ENCODE data around the gene LINC01488.

- TF ChIP-seq FOXM1 (IDR thresholded peaks at IDR 0.05; ENCODE audit: low read depth) (no peak), RXRA (IDR thresholded peaks at IDR 0.05; ENCODE audit: borderline replicate concordance, low read depth) (no peak), EP300 (IDR thresholded peaks at IDR 0.05; ENCODE audit: borderline replicate concordance in 1 of 2, low read depth in 1 of 2, low read length in 1 of 2) (no peak)
These were observed 30.2 kb upstream of the LINC01488 start for GRCh38 chr11:69451289-69451688.
